H1 (cell line): ENCODE measurements around the gene BARX2. TPM values are rescaled to one million over a fixed set of nuclear protein-coding genes. Genes with fewer than 3 reads are reported as not detected.

Source experiments
- ASH2L ChIP-seq: fragments of 200-600, 300-600 bp; sonication (generic); IDR thresholded peaks from one replicate; pipeline ENCODE4 v1.7.1; 2017; ENCODE audit warnings: low read length
- CHD1 ChIP-seq: IDR thresholded peaks from 2 replicates; pipeline ENCODE4 v1.6.1; 2012; ENCODE audit warnings: low read depth, low read length, improper control_type of control experiment
- EP300 ChIP-seq, 2 experiments: IDR thresholded peaks; 1 replicate in 1 of 2; 2 replicates in 1 of 2; pipeline ENCODE4 v1.6.1; 2011 to 2012; ENCODE audit warnings: low read depth in 2 of 2, low read length in 2 of 2, mild to moderate bottlenecking in 2 of 2, borderline replicate concordance in 1 of 2, inconsistent platforms in 1 of 2, moderate library complexity in 1 of 2
- POLR2A ChIP-seq, 2 experiments: IDR thresholded peaks; 1 replicate in 1 of 2; 2 replicates in 1 of 2; pipeline ENCODE4 v1.6.1; 2011; ENCODE audit warnings: low read depth in 2 of 2, low read length in 2 of 2, mild to moderate bottlenecking in 2 of 2; ENCODE audit errors: control extremely low read depth in 1 of 2
- POU5F1 ChIP-seq: IDR thresholded peaks from 2 replicates; pipeline ENCODE4 v1.6.1; 2011; ENCODE audit warnings: low read depth, mild to moderate bottlenecking, low read length, moderate library complexity
- SUZ12 ChIP-seq: fragments of 200-600 bp; sonication (generic); IDR thresholded peaks from 2 replicates; pipeline ENCODE4 v1.6.1; 2012; ENCODE audit warnings: mild to moderate bottlenecking, inconsistent platforms, low read length, moderate library complexity, mixed read lengths
- YY1 ChIP-seq: IDR thresholded peaks from 2 replicates; pipeline ENCODE4 v1.6.1; 2011; ENCODE audit warnings: low read depth, mild to moderate bottlenecking, low read length
- polyA plus RNA-seq, 7 experiments: library from polyadenylated mRNA; depleted of rRNA in 3 of 7; stranded (reverse) in 5 of 7; unstranded in 2 of 7; fragments of >200 nt in 5 of 7; fragments of 200-250 nt in 2 of 7; gene quantifications; 1 replicate in 5 of 7; 2 replicates in 1 of 7; 4 replicates in 1 of 7; pipeline versions ENCODE4 v1.2.1 to v1.2.3, GENCODE V29; 2011 to 2013; ENCODE audit warnings: missing spikeins in 2 of 7, mixed read lengths in 2 of 7
- total RNA-seq: library from RNA; stranded (reverse); fragmentation: NEBNext Ultra II Directional; extraction: Animal tissue kit (Norgen Biotek cat#: 25700); gene quantifications from 2 replicates; pipeline ENCODE4 v1.2.1, GENCODE V29; 2021
- TF ChIP-seq, protein P1 (sequence below): fragments of 300-600 bp; sonication (generic); IDR thresholded peaks from 2 replicates; pipeline ENCODE4 v1.7.1; 2012; ENCODE audit warnings: low read length, moderate library complexity, mild to moderate bottlenecking, inconsistent platforms; ENCODE audit not compliant: insufficient replicate concordance

Gene BARX2
- total and polyA plus RNA-seq, 2 of the 8 experiments (the other 6 are each of a cell fraction or from before 2014, with no cell fraction given), result not detected

DNA sequence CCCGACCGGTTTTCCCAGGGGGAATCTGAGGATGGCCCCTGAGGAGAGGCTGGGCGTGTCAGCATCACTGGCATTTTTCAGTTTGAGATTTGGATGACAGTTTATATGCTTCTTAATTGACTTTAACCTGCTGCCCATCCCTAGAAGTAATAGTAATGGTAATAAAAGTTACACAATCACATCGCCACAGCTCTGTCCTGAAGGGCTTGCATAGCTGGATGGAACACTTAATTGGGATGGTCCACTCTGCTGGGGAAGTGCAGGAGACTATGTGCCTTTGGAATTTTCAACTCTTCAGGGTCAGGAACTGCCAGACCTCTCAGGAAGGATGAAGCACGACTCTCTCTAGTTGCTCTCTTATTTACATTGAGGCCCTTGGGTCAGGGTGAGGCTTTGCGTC, 16.2 kb downstream of the BARX2 start (continued):
- TF ChIP-seq, protein P1, sequence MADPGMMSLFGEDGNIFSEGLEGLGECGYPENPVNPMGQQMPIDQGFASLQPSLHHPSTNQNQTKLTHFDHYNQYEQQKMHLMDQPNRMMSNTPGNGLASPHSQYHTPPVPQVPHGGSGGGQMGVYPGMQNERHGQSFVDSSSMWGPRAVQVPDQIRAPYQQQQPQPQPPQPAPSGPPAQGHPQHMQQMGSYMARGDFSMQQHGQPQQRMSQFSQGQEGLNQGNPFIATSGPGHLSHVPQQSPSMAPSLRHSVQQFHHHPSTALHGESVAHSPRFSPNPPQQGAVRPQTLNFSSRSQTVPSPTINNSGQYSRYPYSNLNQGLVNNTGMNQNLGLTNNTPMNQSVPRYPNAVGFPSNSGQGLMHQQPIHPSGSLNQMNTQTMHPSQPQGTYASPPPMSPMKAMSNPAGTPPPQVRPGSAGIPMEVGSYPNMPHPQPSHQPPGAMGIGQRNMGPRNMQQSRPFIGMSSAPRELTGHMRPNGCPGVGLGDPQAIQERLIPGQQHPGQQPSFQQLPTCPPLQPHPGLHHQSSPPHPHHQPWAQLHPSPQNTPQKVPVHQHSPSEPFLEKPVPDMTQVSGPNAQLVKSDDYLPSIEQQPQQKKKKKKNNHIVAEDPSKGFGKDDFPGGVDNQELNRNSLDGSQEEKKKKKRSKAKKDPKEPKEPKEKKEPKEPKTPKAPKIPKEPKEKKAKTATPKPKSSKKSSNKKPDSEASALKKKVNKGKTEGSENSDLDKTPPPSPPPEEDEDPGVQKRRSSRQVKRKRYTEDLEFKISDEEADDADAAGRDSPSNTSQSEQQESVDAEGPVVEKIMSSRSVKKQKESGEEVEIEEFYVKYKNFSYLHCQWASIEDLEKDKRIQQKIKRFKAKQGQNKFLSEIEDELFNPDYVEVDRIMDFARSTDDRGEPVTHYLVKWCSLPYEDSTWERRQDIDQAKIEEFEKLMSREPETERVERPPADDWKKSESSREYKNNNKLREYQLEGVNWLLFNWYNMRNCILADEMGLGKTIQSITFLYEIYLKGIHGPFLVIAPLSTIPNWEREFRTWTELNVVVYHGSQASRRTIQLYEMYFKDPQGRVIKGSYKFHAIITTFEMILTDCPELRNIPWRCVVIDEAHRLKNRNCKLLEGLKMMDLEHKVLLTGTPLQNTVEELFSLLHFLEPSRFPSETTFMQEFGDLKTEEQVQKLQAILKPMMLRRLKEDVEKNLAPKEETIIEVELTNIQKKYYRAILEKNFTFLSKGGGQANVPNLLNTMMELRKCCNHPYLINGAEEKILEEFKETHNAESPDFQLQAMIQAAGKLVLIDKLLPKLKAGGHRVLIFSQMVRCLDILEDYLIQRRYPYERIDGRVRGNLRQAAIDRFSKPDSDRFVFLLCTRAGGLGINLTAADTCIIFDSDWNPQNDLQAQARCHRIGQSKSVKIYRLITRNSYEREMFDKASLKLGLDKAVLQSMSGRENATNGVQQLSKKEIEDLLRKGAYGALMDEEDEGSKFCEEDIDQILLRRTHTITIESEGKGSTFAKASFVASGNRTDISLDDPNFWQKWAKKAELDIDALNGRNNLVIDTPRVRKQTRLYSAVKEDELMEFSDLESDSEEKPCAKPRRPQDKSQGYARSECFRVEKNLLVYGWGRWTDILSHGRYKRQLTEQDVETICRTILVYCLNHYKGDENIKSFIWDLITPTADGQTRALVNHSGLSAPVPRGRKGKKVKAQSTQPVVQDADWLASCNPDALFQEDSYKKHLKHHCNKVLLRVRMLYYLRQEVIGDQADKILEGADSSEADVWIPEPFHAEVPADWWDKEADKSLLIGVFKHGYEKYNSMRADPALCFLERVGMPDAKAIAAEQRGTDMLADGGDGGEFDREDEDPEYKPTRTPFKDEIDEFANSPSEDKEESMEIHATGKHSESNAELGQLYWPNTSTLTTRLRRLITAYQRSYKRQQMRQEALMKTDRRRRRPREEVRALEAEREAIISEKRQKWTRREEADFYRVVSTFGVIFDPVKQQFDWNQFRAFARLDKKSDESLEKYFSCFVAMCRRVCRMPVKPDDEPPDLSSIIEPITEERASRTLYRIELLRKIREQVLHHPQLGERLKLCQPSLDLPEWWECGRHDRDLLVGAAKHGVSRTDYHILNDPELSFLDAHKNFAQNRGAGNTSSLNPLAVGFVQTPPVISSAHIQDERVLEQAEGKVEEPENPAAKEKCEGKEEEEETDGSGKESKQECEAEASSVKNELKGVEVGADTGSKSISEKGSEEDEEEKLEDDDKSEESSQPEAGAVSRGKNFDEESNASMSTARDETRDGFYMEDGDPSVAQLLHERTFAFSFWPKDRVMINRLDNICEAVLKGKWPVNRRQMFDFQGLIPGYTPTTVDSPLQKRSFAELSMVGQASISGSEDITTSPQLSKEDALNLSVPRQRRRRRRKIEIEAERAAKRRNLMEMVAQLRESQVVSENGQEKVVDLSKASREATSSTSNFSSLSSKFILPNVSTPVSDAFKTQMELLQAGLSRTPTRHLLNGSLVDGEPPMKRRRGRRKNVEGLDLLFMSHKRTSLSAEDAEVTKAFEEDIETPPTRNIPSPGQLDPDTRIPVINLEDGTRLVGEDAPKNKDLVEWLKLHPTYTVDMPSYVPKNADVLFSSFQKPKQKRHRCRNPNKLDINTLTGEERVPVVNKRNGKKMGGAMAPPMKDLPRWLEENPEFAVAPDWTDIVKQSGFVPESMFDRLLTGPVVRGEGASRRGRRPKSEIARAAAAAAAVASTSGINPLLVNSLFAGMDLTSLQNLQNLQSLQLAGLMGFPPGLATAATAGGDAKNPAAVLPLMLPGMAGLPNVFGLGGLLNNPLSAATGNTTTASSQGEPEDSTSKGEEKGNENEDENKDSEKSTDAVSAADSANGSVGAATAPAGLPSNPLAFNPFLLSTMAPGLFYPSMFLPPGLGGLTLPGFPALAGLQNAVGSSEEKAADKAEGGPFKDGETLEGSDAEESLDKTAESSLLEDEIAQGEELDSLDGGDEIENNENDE, result no peak
- TF ChIP-seq SUZ12 (no peak), POU5F1 (no peak), CHD1 (no peak), POLR2A (IDR thresholded peaks at IDR 0.05; ENCODE audit: control extremely low read depth in 1 of 2, low read depth in 2 of 2, low read length in 2 of 2) (no peak), ASH2L (no peak), EP300 (IDR thresholded peaks at IDR 0.05; ENCODE audit: borderline replicate concordance in 1 of 2, low read depth in 2 of 2, low read length in 2 of 2) (no peak), YY1 (no peak)
